Activated CD8-positive, alpha-beta T cell treated with anti-CD3 and anti-CD28 coated beads for 36 hours (primary cell): ENCODE measurements around the gene HDHD3. TPM values are rescaled to one million over a fixed set of nuclear protein-coding genes. Genes with fewer than 3 reads are reported as not detected.

Source experiments
- ATAC-seq: fragments of 200-7000 bp; cut with Tn5 transposase; one replicate; pipeline ENCODE4 v1.10.0; 2021; ENCODE audit warnings: mild to moderate bottlenecking, moderate library complexity
- CTCF ChIA-PET: fragments of 350-600 bp; sonication (Branson Sonifier 250); formaldehyde crosslinking; loops from one replicate; lab custom pipeline; 2021; ENCODE audit warnings: antibody characterized with exemption; lab: Charles Lee
- POLR2A ChIA-PET: fragments of 350-600 bp; sonication (Branson Sonifier 250); formaldehyde crosslinking; loops from one replicate; lab custom pipeline; 2021; ENCODE audit warnings: antibody characterized with exemption; lab: Charles Lee
- DNase-seq: peaks from one replicate; pipeline ENCODE4 v3.0.0-alpha.2; 2020
- H3K27ac Mint-ChIP-seq: one replicate; pipeline ENCODE4 v1.8.0; 2021; ENCODE audit warnings: mild to moderate bottlenecking, mixed read lengths
- H3K27me3 Mint-ChIP-seq: one replicate; pipeline ENCODE4 v1.8.0; 2021; ENCODE audit warnings: mixed read lengths
- H3K36me3 Mint-ChIP-seq: one replicate; pipeline ENCODE4 v1.8.0; 2021; ENCODE audit warnings: low read depth, mixed read lengths
- H3K4me1 Mint-ChIP-seq: one replicate; pipeline ENCODE4 v1.8.0; 2021; ENCODE audit warnings: low read depth, mixed read lengths
- H3K4me3 Mint-ChIP-seq: one replicate; pipeline ENCODE4 v1.8.0; 2021; ENCODE audit warnings: mild to moderate bottlenecking, moderate library complexity, mixed read lengths
- H3K9me3 Mint-ChIP-seq: one replicate; pipeline ENCODE4 v1.8.0; 2021; ENCODE audit warnings: mixed read lengths
- CTCF ChIP-seq: fragments of 200-600 bp; IDR thresholded peaks from one replicate; pipeline ENCODE4 v1.8.0; 2022; ENCODE audit warnings: antibody characterized with exemption, mild to moderate bottlenecking
- intact Hi-C: fragments of 100-400 bp; cut with micrococcal nuclease; formaldehyde crosslinking; loops from one replicate; pipeline ENCODE4 v1.10.0; 2022
- total RNA-seq, 2 experiments: library from RNA; stranded (reverse); gene quantifications; one replicate each; pipeline ENCODE4 v1.2.3, GENCODE V29; 2021

Gene HDHD3
- total RNA-seq, 2 experiments from 2014 or later = 11.6 to 13.3 TPM

GRCh38 chr9:113364951-113365350 lies 11.8 kb downstream of the HDHD3 start:
- no peaks in the 10 kb centered on the region for H3K27me3 Mint-ChIP-seq
- intact Hi-C loops = no loop called here
- ATAC-seq (no peak), DNase-seq (no peak)
- H3K36me3 Mint-ChIP-seq = no peaks in the 10 kb centered on the region
- ChIA-PET POLR2A (interaction anchor here (0.9 kb wide), 1 partner anchor 25 kb away, joined by 3 read pairs; the partner anchor contains the start of gene WDR31), CTCF (interaction anchor here (0.9 kb wide), 1 partner anchor 11 kb away, joined by 3 read pairs; no protein-coding TSS in a partner anchor)
- H3K9me3 Mint-ChIP-seq = no peaks in the 10 kb centered on the region
- H3K4me1 Mint-ChIP-seq = peaks cover 10% of the 10 kb centered on the region
- TF ChIP-seq CTCF = no peak
- no peak overlapping the region for H3K27ac Mint-ChIP-seq
- no peak overlapping the region for H3K4me3 Mint-ChIP-seq

- no peak for TF ChIP-seq CTCF
- intact Hi-C loops = no loop called here
- CTCF ChIA-PET = interaction anchor here (1.3 to 1.5 kb wide), 3 partner anchors 8 to 252 kb away, joined by 3 to 4 read pairs (median 4); no protein-coding TSS in a partner anchor
- H3K36me3 Mint-ChIP-seq = no peaks in the 10 kb centered on the region
- no peaks in the 10 kb centered on the region for H3K9me3 Mint-ChIP-seq
- no peak for DNase-seq
- no peak overlapping the region for H3K4me3 Mint-ChIP-seq
- H3K27me3 Mint-ChIP-seq = no peaks in the 10 kb centered on the region
- H3K4me1 Mint-ChIP-seq = peaks cover 10% of the 10 kb centered on the region
- POLR2A ChIA-PET = interaction anchor here (1.8 kb wide), 1 partner anchor 10 kb away, joined by 4 read pairs; no protein-coding TSS in a partner anchor
- no peak for ATAC-seq
- H3K27ac Mint-ChIP-seq = no peak overlapping the region
Measured at GRCh38 chr9:113363336-113363735, 13.4 kb downstream of the HDHD3 start.

GRCh38 chr9:113361304-113362018 lies 15.3 kb downstream of the HDHD3 start:
- Mint-ChIP-seq H3K27me3 (no peaks in the 10 kb centered on the region), H3K36me3 (no peaks in the 10 kb centered on the region), H3K27ac (no peak overlapping the region), H3K9me3 (no peaks in the 10 kb centered on the region), H3K4me1 (peaks cover 10% of the 10 kb centered on the region), H3K4me3 (no peak overlapping the region)
- peak; percentile 39 for DNase-seq
- POLR2A ChIA-PET = interaction anchor here (0.9 to 1.8 kb wide), 3 partner anchors 9 to 49 kb away, joined by 3 to 4 read pairs (median 4); partner anchors contain the start of genes BSPRY, C9orf43 and POLE3
- intact Hi-C loops = no loop called here
- peak; percentile 91 for ATAC-seq
- TF ChIP-seq CTCF = no peak
- CTCF ChIA-PET = interaction anchor here (0.9 to 1.5 kb wide), 4 partner anchors 9 to 52 kb away, joined by 3 to 4 read pairs (median 4); no protein-coding TSS in a partner anchor

GRCh38 chr9:113360242-113360842 lies 16.4 kb downstream of the HDHD3 start:
- TF ChIP-seq CTCF = no peak
- DNase-seq = no peak
- ChIA-PET POLR2A (no interaction called here), CTCF (interaction anchor here (0.6 kb wide), 1 partner anchor 517 kb away, joined by 3 read pairs; no protein-coding TSS in a partner anchor)
- H3K36me3 Mint-ChIP-seq = no peaks in the 10 kb centered on the region
- H3K27ac Mint-ChIP-seq = no peak overlapping the region
- H3K4me1 Mint-ChIP-seq = peaks cover 10% of the 10 kb centered on the region
- H3K27me3 Mint-ChIP-seq = no peaks in the 10 kb centered on the region
- intact Hi-C loops = no loop called here
- no peaks in the 10 kb centered on the region for H3K9me3 Mint-ChIP-seq
- no peak overlapping the region for H3K4me3 Mint-ChIP-seq
- no peak for ATAC-seq
